Measurements from ENCODE around the gene ITIH4. TPM values are rescaled to one million over a fixed set of nuclear protein-coding genes. Genes with fewer than 3 reads are reported as not detected.

Gene ITIH4
- total RNA-seq, 2 donors from 2014 or later, result 6.0 to 6.2 TPM

- Histone ChIP-seq H3K4me3 (ENCODE audit: low read length) (no peak overlapping the region), H3K27ac (ENCODE audit: low read depth, low read length) (no peak overlapping the region), H3K27me3 (ENCODE audit: control insufficient read depth, insufficient read depth, low read length, poor library complexity, severe bottlenecking) (no peaks in the 10 kb centered on the region), H3K9ac (ENCODE audit: extremely low read depth, low read length, poor library complexity, severe bottlenecking) (no peak overlapping the region), H3K36me3 (ENCODE audit: control insufficient read depth, insufficient read depth, low read length) (peaks cover 18% of the 10 kb centered on the region), H3K9me3 (ENCODE audit: control insufficient read depth, low read length) (no peaks in the 10 kb centered on the region), H3K4me1 (ENCODE audit: control insufficient read depth, insufficient read depth, low read length) (no peaks in the 10 kb centered on the region)
- H3K9me3 Mint-ChIP-seq, result no peaks in the 10 kb centered on the region
- no peak overlapping the region for H3K27ac Mint-ChIP-seq
- no peak overlapping the region for H3K4me3 Mint-ChIP-seq
- TF ChIP-seq, protein P1, sequence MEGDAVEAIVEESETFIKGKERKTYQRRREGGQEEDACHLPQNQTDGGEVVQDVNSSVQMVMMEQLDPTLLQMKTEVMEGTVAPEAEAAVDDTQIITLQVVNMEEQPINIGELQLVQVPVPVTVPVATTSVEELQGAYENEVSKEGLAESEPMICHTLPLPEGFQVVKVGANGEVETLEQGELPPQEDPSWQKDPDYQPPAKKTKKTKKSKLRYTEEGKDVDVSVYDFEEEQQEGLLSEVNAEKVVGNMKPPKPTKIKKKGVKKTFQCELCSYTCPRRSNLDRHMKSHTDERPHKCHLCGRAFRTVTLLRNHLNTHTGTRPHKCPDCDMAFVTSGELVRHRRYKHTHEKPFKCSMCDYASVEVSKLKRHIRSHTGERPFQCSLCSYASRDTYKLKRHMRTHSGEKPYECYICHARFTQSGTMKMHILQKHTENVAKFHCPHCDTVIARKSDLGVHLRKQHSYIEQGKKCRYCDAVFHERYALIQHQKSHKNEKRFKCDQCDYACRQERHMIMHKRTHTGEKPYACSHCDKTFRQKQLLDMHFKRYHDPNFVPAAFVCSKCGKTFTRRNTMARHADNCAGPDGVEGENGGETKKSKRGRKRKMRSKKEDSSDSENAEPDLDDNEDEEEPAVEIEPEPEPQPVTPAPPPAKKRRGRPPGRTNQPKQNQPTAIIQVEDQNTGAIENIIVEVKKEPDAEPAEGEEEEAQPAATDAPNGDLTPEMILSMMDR (conservative IDR thresholded peaks at IDR 0.05), result no peak
- peaks cover 19% of the 10 kb centered on the region for H3K36me3 Mint-ChIP-seq (ENCODE audit: low read depth)
- WGBS, 2 experiments (ENCODE audit: insufficient coverage in 1 of 2, insufficient read length in 1 of 2), result 95% methylated on average over 12 to 15 of the region's 15 CpGs
- DNase-seq, result no peak
- H3K4me1 Mint-ChIP-seq, result no peaks in the 10 kb centered on the region
- no peaks in the 10 kb centered on the region for H3K27me3 Mint-ChIP-seq (ENCODE audit: insufficient read depth)
These were observed 19.2 kb upstream of the ITIH4 start for GRCh38 chr3:52849656-52850055.

DNA sequence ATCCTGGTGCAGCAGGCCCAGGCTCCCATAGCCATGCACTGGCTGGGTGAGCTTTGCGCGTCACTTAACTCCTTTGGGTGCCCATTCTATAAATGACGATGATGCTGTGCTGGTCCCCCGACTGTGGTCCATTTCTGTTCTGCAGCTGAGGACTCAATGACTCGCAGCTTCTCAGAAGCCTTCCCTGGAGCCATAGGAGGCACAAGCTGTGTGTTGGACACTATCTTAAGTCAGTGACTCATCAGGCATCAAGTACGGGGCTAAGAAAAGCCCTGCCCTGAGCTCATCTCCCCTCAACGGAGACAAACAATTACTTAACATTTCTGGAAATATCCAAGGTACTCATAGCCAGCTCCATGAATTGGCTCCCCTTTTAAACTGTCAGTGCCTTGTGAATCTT is 18.1 kb upstream of the ITIH4 start:
- no peaks in the 10 kb centered on the region for H3K27me3 Mint-ChIP-seq (ENCODE audit: insufficient read depth)
- no peaks in the 10 kb centered on the region for H3K9me3 Mint-ChIP-seq
- Histone ChIP-seq H3K27ac (ENCODE audit: low read depth, low read length) (no peak overlapping the region), H3K4me1 (ENCODE audit: control insufficient read depth, insufficient read depth, low read length) (no peaks in the 10 kb centered on the region), H3K9ac (ENCODE audit: extremely low read depth, low read length, poor library complexity, severe bottlenecking) (no peak overlapping the region), H3K9me3 (ENCODE audit: control insufficient read depth, low read length) (no peaks in the 10 kb centered on the region), H3K27me3 (ENCODE audit: control insufficient read depth, insufficient read depth, low read length, poor library complexity, severe bottlenecking) (no peaks in the 10 kb centered on the region), H3K4me3 (ENCODE audit: low read length) (no peak overlapping the region), H3K36me3 (ENCODE audit: control insufficient read depth, insufficient read depth, low read length) (peaks cover 18% of the 10 kb centered on the region)
- WGBS, 2 experiments (ENCODE audit: insufficient coverage in 1 of 2, insufficient read length in 1 of 2), result 80 to 92% methylated on average over 6 to 7 of the region's 7 CpGs
- DNase-seq, result no peak
- H3K36me3 Mint-ChIP-seq (ENCODE audit: low read depth), result peaks cover 19% of the 10 kb centered on the region
- no peak overlapping the region for H3K4me3 Mint-ChIP-seq
- H3K27ac Mint-ChIP-seq, result no peak overlapping the region
- TF ChIP-seq, protein P1 (conservative IDR thresholded peaks at IDR 0.05), result no peak
- H3K4me1 Mint-ChIP-seq, result no peaks in the 10 kb centered on the region

- H3K27me3 Mint-ChIP-seq (ENCODE audit: insufficient read depth), result no peaks in the 10 kb centered on the region
- Histone ChIP-seq H3K9me3 (ENCODE audit: control insufficient read depth, low read length) (no peaks in the 10 kb centered on the region), H3K27me3 (ENCODE audit: control insufficient read depth, insufficient read depth, low read length, poor library complexity, severe bottlenecking) (no peaks in the 10 kb centered on the region), H3K4me3 (ENCODE audit: low read length) (no peak overlapping the region), H3K27ac (ENCODE audit: low read depth, low read length) (no peak overlapping the region), H3K9ac (ENCODE audit: extremely low read depth, low read length, poor library complexity, severe bottlenecking) (no peak overlapping the region), H3K36me3 (ENCODE audit: control insufficient read depth, insufficient read depth, low read length) (peaks cover 18% of the 10 kb centered on the region), H3K4me1 (ENCODE audit: control insufficient read depth, insufficient read depth, low read length) (no peaks in the 10 kb centered on the region)
- no peaks in the 10 kb centered on the region for H3K9me3 Mint-ChIP-seq
- no peak overlapping the region for H3K4me3 Mint-ChIP-seq
- no peaks in the 10 kb centered on the region for H3K4me1 Mint-ChIP-seq
- peaks cover 19% of the 10 kb centered on the region for H3K36me3 Mint-ChIP-seq (ENCODE audit: low read depth)
- DNase-seq, result no peak
- 94 to 97% methylated on average over 7 of the region's 7 CpGs for WGBS, 2 experiments (ENCODE audit: insufficient coverage in 1 of 2, insufficient read length in 1 of 2)
- H3K27ac Mint-ChIP-seq, result no peak overlapping the region
- TF ChIP-seq, protein P1 (conservative IDR thresholded peaks at IDR 0.05), result no peak
These were observed 17.3 kb upstream of the ITIH4 start for GRCh38 chr3:52847726-52848125.
